IPS-NIHi7 (cell line): Measurements from ENCODE around the gene KIF2C.
A peak's percentile ranks its signal among the peaks of the same experiment; 100 is the strongest.
"Not testable (repeated sequence)": the region's sequence is repeated elsewhere in the genome, so short reads cannot be mapped to it uniquely, and the experiment has no call there.

Experiments
- DNase-seq: peaks from one replicate; pipeline ENCODE4 v3.0.0; 2012; ENCODE audit warnings: mixed read lengths; ENCODE audit errors: extremely low spot score

KIF2C gene

GRCh38 chr1:44792736-44793502 lies 53.3 kb downstream of the KIF2C start:
- DNase-seq = no peak

DNA sequence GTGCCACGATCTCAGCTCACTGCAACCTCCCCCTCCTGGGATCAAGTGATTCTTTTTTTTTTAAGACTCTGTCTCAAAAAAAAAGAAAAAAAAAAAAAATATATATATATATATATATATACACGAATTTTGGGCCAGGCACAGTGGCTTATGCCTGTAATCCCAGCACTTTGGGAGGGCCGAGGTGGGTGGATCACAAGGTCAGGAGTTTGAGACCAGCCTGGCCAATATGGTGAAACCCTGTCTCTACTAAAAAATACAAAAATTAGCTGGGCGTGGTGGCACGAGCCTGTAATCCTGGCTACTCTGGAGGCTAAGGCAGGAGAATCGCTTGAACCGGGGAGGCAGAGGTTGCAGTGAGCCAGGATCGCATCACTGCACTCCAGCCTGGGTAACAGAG lies 58.2 kb downstream of the KIF2C start:
- not testable (repeated sequence) for DNase-seq

GRCh38 chr1:44798481-44799365 lies 59.1 kb downstream of the KIF2C start:
- DNase-seq = no peak

DNA sequence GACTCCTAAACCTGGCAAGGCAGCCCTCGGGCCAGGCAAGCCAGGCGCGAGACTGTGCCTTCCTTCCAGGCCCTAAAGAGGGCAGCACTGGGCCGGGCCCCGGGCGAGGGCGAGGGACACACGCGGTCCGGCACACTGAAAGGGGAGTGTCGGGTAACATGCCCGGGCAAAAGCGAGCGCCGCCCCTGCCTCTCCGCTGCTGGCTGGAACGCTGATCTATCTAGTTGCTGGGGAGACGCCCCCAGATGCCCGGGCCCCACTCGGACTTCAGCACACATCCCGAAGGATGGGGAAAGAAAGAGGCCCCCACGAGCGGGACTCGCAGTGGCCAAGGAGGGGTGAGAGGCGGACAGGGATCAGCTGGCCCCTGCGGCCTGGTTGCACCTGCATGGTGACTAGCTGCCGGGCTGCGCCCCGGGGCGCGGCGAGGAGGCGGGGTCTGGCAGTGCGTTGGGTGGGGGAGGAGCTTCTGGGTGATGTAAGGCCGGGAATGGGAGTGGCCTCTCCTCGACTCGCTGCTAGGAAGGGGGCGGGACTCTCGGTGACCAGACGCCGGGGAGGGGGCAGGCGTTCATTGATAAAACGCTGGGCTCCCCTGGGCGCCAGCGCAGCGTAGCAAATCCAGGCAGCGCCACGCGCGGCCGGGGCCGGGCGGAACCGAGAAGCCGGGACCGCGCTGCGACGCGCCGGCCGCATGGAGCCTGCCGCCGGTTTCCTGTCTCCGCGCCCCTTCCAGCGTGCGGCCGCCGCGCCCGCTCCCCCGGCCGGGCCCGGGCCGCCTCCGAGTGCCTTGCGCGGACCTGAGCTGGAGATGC lies 60.3 kb downstream of the KIF2C start, which contains the start of gene PLK3:
Gene PLK3 (plus strand): TSS at position 608 of the 815 bp plus-strand sequence. CDS start 87 bp downstream, at position 695.
- peak; percentile 88 for DNase-seq

- DNase-seq = no peak
Measured at GRCh38 chr1:44801491-44802305, 62.1 kb downstream of the KIF2C start.

GRCh38 chr1:44802306-44803061 lies 62.8 kb downstream of the KIF2C start:
- no peak for DNase-seq

GRCh38 chr1:44803062-44803311 lies 63.4 kb downstream of the KIF2C start:
- no peak for DNase-seq

GRCh38 chr1:44803312-44804095 lies 63.9 kb downstream of the KIF2C start:
- no peak for DNase-seq

DNA sequence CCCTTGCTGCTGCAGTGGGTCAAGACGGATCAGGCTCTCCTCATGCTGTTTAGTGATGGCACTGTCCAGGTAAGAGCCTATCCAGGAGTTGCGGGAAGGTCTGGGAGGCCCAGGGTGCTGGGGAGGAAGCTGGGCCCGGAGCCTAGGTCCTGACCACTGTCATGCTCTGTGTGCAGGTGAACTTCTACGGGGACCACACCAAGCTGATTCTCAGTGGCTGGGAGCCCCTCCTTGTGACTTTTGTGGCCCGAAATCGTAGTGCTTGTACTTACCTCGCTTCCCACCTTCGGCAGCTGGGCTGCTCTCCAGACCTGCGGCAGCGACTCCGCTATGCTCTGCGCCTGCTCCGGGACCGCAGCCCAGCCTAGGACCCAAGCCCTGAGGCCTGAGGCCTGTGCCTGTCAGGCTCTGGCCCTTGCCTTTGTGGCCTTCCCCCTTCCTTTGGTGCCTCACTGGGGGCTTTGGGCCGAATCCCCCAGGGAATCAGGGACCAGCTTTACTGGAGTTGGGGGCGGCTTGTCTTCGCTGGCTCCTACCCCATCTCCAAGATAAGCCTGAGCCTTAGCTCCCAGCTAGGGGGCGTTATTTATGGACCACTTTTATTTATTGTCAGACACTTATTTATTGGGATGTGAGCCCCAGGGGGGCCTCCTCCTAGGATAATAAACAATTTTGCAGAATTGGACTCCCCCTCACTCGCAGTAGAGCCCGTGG lies 65.8 kb downstream of the KIF2C start:
- DNase-seq = no peak

DNA sequence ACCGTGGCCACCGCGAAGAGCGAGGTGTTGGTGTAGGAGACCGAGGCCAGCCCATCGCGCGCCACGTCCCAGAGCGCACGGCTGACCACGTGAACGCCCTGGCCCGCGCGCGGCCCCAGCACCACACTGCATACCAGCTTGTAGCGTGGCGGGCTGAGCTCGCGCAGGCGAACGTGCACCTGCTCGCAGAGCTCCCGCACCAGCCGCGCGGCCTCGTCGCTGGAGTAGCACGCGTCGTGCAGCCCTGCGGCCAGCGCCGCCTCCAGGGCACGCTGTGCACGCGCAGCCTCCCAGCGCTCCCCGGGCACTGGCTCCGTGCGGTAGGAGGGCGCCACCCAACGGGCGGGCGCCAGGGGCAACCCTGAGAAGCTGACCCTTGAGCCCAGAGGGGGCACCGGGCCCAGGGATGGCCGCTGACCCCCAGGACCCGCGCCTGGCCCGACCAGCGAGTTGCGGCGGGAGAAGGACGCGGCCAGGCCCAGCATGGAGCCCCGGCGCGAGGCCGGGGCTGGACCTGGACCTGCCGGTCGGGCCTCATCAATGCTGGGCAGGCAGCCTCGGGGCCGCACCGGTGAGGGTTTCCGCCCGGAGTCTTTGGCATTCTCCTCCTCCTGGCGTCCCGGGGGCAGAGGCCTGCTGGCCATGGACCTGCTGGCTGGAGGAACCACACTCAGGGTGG lies 66.5 kb downstream of the KIF2C start:
- no peak for DNase-seq

- no peak for DNase-seq
Measured at GRCh38 chr1:44806704-44807363, 67.2 kb downstream of the KIF2C start, which contains the start of gene DYNLT4. Gene DYNLT4 (minus strand): TSS chr1:44807351. CDS start chr1:44806668, 683 bp downstream.

DNA sequence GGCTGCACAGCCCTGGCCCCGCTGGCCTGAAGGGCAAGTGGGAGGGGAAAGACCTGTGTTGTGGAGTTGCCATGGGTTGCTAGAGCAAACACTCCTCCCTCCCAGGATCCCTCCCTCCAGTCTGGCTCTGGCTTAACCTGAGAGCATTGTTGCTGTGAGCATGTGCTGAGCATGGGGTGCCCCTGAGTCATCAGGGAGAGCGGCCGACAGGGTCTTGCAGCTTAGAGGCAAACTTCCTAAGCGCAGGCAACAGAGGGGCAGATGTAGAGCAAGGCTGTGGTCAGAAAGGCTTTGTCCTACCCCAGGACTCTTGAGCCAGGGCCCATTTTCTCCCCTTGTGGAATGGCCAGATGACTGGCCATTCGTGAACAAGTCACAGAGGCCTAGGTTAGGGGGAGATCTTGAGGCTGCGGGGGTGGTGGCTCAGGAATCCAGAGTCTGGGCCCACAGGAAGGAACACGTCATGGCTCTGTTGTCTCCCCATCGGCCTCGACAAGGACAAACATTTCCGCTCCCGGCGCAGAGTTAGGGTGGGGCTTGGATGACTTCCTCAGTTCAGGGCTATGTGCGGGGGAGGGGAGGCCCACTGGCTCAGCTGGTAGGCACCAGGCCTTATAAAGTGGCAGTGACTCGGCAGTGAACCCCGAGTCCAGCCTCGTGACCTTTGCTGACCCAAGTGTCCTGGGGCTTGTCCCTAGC lies 67.9 kb downstream of the KIF2C start:
- DNase-seq = peak; percentile 66

- peak; percentile 80 for DNase-seq
Measured at GRCh38 chr1:44808063-44808937, 68.7 kb downstream of the KIF2C start, which contains the start of gene BTBD19. Gene BTBD19 (plus strand): TSS chr1:44808523. CDS start chr1:44808821, 298 bp downstream.

- no peak for DNase-seq
Measured at GRCh38 chr1:44808938-44809917, 69.6 kb downstream of the KIF2C start.
